Transverse colon (tissue), 3 donors: ENCODE measurements around the gene PTPRN2.

Source experiments
- POLR2A ChIP-seq: fragments of 450-650 bp; IDR thresholded peaks from one replicate; pipeline ENCODE4 v1.6.1; 2016; ENCODE audit warnings: antibody characterized with exemption, mild to moderate bottlenecking, moderate library complexity
- TF ChIP-seq, protein P1 (sequence below), 5 experiments: fragments of 200-600 bp in 3 of 5; fragments of 450-650 bp in 2 of 5; sonication (generic) in 3 of 5; IDR thresholded peaks; 1 replicate in 2 of 5; 2 replicates in 3 of 5; pipeline ENCODE4 v1.5.1; 2016 to 2017; ENCODE audit warnings: antibody characterized with exemption in 5 of 5, inconsistent platforms in 3 of 5, mild to moderate bottlenecking in 2 of 5, moderate library complexity in 1 of 5

DNA sequence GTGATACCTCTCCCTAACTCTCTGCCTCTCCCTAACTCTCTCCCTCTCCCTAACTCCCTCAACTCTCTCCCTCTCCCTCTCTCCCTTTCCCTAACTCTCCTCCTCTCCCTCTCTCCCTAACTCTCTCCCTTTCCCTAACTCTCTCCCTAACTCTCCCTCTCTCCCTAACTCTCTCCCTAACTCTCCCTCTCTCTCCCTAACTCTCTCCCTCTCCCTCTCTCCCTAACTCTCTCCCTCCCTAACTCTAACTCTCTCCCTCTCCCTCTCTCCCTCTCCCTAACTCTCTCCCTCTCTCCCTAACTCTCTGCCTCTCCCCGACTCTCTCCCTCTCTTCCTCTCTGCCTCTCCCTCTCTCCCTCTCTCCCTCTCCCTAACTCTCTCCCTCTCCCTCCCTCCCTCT, 2.0 kb upstream of the PTPRN2 start:
- TF ChIP-seq, protein P1, sequence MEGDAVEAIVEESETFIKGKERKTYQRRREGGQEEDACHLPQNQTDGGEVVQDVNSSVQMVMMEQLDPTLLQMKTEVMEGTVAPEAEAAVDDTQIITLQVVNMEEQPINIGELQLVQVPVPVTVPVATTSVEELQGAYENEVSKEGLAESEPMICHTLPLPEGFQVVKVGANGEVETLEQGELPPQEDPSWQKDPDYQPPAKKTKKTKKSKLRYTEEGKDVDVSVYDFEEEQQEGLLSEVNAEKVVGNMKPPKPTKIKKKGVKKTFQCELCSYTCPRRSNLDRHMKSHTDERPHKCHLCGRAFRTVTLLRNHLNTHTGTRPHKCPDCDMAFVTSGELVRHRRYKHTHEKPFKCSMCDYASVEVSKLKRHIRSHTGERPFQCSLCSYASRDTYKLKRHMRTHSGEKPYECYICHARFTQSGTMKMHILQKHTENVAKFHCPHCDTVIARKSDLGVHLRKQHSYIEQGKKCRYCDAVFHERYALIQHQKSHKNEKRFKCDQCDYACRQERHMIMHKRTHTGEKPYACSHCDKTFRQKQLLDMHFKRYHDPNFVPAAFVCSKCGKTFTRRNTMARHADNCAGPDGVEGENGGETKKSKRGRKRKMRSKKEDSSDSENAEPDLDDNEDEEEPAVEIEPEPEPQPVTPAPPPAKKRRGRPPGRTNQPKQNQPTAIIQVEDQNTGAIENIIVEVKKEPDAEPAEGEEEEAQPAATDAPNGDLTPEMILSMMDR (IDR thresholded peaks at IDR 0.05): no peak
- no peak for TF ChIP-seq POLR2A
